Hindlimb muscle (tissue), 1 donor: ENCODE measurements around the gene PCDH9. TPM values are rescaled to one million over a fixed set of nuclear protein-coding genes. Genes with fewer than 3 reads are reported as not detected.
A peak's percentile ranks its signal among the peaks of the same experiment; 100 is the strongest.

Experiments used
- DNase-seq: peaks from one replicate; pipeline ENCODE4 v3.0.0-alpha.2; 2013
- polyA plus RNA-seq: library from polyadenylated mRNA; unstranded; fragments of 120-200 nt; gene quantifications from one replicate; pipeline ENCODE4 v1.2.1, GENCODE V29; 2013; ENCODE audit not compliant: insufficient read length

The PCDH9 gene
- polyA plus RNA-seq, 1 donor: 2.0 TPM

- no peak for DNase-seq
These were observed 515.3 kb downstream of the PCDH9 start for GRCh38 chr13:66714795-66715194.

- DNase-seq: no peak
These were observed 526.0 kb downstream of the PCDH9 start for GRCh38 chr13:66704110-66704509.

GRCh38 chr13:66703597-66703996 lies 526.5 kb downstream of the PCDH9 start:
- DNase-seq: no peak

- DNase-seq: no peak
These were observed 530.0 kb downstream of the PCDH9 start for GRCh38 chr13:66700117-66700601.

- no peak for DNase-seq
These were observed 536.5 kb downstream of the PCDH9 start for GRCh38 chr13:66693656-66694055.

- DNase-seq: no peak
These were observed 539.0 kb downstream of the PCDH9 start for GRCh38 chr13:66691149-66691548.

GRCh38 chr13:66689628-66690027 lies 540.5 kb downstream of the PCDH9 start:
- DNase-seq: no peak

- no peak for DNase-seq
These were observed 541.0 kb downstream of the PCDH9 start for GRCh38 chr13:66689037-66689619.

- no peak for DNase-seq
These were observed 548.7 kb downstream of the PCDH9 start for GRCh38 chr13:66681403-66681802.

- no peak for DNase-seq
These were observed 550.1 kb downstream of the PCDH9 start for GRCh38 chr13:66680031-66680430.

- no peak for DNase-seq
These were observed 554.5 kb downstream of the PCDH9 start for GRCh38 chr13:66675620-66676019.

- no peak for DNase-seq
These were observed 556.7 kb downstream of the PCDH9 start for GRCh38 chr13:66673401-66673800.

GRCh38 chr13:66665991-66666390 lies 564.1 kb downstream of the PCDH9 start:
- no peak for DNase-seq

- DNase-seq: no peak
These were observed 566.4 kb downstream of the PCDH9 start for GRCh38 chr13:66663711-66664110.

- no peak for DNase-seq
These were observed 566.9 kb downstream of the PCDH9 start for GRCh38 chr13:66663206-66663605.

GRCh38 chr13:66661336-66661735 lies 568.8 kb downstream of the PCDH9 start:
- no peak for DNase-seq

- DNase-seq: no peak
These were observed 569.7 kb downstream of the PCDH9 start for GRCh38 chr13:66660468-66660813.

GRCh38 chr13:66659701-66660467 lies 570.3 kb downstream of the PCDH9 start:
- no peak for DNase-seq

GRCh38 chr13:66659286-66659685 lies 570.9 kb downstream of the PCDH9 start:
- DNase-seq: peak; percentile 38

GRCh38 chr13:66657165-66657881 lies 572.8 kb downstream of the PCDH9 start:
- peak; percentile 79 for DNase-seq

- no peak for DNase-seq
These were observed 574.2 kb downstream of the PCDH9 start for GRCh38 chr13:66655847-66656454.

GRCh38 chr13:66644855-66645460 lies 585.2 kb downstream of the PCDH9 start:
- DNase-seq: no peak

- no peak for DNase-seq
These were observed 589.9 kb downstream of the PCDH9 start for GRCh38 chr13:66640231-66640630.
